DND-41 (cell line): ENCODE measurements around the gene FEN1.

ENCODE experiments used
- ATAC-seq: fragments of 200-7000 bp; cut with Tn5 transposase; 3 replicates; pipeline ENCODE4 v1.9.1; 2021; ENCODE audit warnings: low read depth; ENCODE audit not compliant: insufficient read depth
- DNase-seq: peaks from one replicate; pipeline ENCODE4 v3.0.0-alpha.2; 2020
- H2AFZ ChIP-seq: 2 replicates; pipeline ENCODE4 v1.6.0; 2012; ENCODE audit warnings: low read depth, low read length
- H3K27ac ChIP-seq: 2 replicates; pipeline ENCODE4 v1.5.1; 2012; ENCODE audit warnings: low read length, inconsistent platforms
- H3K27me3 ChIP-seq: fragments of 200-600 bp; sonication (generic); 2 replicates; pipeline ENCODE4 v1.6.0; 2012; ENCODE audit warnings: low read length, mild to moderate bottlenecking, inconsistent platforms; ENCODE audit not compliant: insufficient read depth, poor library complexity
- H3K36me3 ChIP-seq: 2 replicates; pipeline ENCODE4 v1.5.1; 2012; ENCODE audit warnings: low read length, inconsistent platforms; ENCODE audit not compliant: insufficient read depth
- H3K4me1 ChIP-seq: 2 replicates; pipeline ENCODE4 v1.5.1; 2012; ENCODE audit warnings: mild to moderate bottlenecking, low read length; ENCODE audit not compliant: insufficient read depth
- H3K4me2 ChIP-seq: 2 replicates; pipeline ENCODE4 v1.6.0; 2012; ENCODE audit warnings: mild to moderate bottlenecking, moderate library complexity, low read length, inconsistent platforms; ENCODE audit not compliant: insufficient read depth
- H3K4me3 ChIP-seq, 2 experiments: fragments of 200-600 bp in 1 of 2; shearing (Covaris generic) in 1 of 2; 2 replicates each; pipeline ENCODE4 v1.5.1; 2012 to 2016; ENCODE audit warnings: inconsistent platforms in 2 of 2, low read length in 2 of 2, mild to moderate bottlenecking in 2 of 2, low read depth in 1 of 2, moderate library complexity in 1 of 2
- H3K79me2 ChIP-seq: 2 replicates; pipeline ENCODE4 v1.6.0; 2012; ENCODE audit warnings: low read length, inconsistent platforms; ENCODE audit not compliant: insufficient read depth
- H3K9ac ChIP-seq: 2 replicates; pipeline ENCODE4 v1.6.0; 2012; ENCODE audit warnings: low read depth, mild to moderate bottlenecking, inconsistent platforms, low read length, moderate library complexity
- H3K9me3 ChIP-seq: 2 replicates; pipeline ENCODE4 v1.5.1; 2012; ENCODE audit warnings: low read length, moderate library complexity, mild to moderate bottlenecking, inconsistent platforms; ENCODE audit not compliant: insufficient read depth, severe bottlenecking
- H4K20me1 ChIP-seq: 2 replicates; pipeline ENCODE4 v1.6.0; 2012; ENCODE audit warnings: low read length; ENCODE audit not compliant: insufficient read depth
- EZH2 ChIP-seq: IDR thresholded peaks from 3 replicates; pipeline ENCODE4 v1.6.1; 2012; ENCODE audit warnings: borderline replicate concordance, low read depth, mild to moderate bottlenecking, moderate library complexity, low read length, inconsistent platforms; ENCODE audit not compliant: severe bottlenecking
- TF ChIP-seq, protein P1 (sequence below): IDR thresholded peaks from 2 replicates; pipeline ENCODE4 v1.5.1; 2012; ENCODE audit warnings: borderline replicate concordance, low read length, moderate library complexity, mild to moderate bottlenecking; ENCODE audit not compliant: poor library complexity, severe bottlenecking; ENCODE audit errors: extremely low read depth

FEN1 gene

DNA sequence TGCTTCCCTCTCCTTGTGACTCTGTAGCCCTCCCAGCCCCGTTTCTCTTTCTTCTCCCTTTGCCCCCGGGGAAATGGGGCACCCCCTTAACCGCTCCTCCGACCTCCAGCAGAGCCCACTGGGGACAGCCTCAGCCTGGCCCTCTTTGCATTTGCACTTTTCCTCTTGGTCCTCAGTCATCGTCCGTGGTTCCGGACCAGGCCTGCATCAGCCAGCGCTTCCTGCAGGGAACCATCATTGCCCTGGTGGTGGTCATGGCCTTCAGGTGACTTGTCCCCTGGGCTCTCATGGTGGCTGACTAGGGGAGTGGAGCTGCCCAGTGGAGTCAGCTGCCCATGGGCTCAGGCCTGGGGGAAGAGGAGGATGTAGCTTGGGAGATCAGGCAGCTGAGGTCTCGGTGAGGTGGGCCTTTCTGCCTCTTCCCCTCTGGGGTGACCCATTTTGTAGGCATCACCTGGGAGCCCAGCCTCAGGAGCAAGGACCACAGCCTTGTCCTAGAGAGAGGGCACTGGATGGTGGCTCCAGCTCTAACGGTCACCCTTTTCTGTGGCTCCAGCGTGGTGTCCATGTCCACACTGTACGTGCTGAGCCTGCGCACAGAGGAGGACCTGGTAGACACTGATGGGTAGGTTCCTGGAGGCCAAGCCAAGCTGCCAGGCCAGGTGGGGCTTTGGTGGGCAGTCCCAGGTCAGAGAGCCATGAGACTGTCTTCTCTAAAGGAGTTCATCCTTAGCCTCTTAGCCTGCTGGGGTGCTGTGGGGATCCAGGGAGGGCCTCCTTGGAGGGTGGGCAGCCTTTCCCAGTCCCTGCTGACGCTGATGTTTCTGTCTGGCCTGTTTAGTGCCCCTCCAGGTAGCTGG is 12.8 kb upstream of the FEN1 start:
- no peaks in the 10 kb centered on the region for H3K4me1 ChIP-seq
- ATAC-seq (no peak), DNase-seq (no peak)
- H4K20me1 ChIP-seq, result peaks cover 28% of the 10 kb centered on the region; the same call in 1 of the 2 replicates
- no peak overlapping the region for H3K9ac ChIP-seq
- peaks cover 8% of the 10 kb centered on the region; the same call in 1 of the 2 replicates for H3K36me3 ChIP-seq
- no peaks in the 10 kb centered on the region for H3K9me3 ChIP-seq
- no peak overlapping the region for H2AFZ ChIP-seq
- no peak overlapping the region for H3K27ac ChIP-seq
- no peak for TF ChIP-seq EZH2
- TF ChIP-seq, protein P1, sequence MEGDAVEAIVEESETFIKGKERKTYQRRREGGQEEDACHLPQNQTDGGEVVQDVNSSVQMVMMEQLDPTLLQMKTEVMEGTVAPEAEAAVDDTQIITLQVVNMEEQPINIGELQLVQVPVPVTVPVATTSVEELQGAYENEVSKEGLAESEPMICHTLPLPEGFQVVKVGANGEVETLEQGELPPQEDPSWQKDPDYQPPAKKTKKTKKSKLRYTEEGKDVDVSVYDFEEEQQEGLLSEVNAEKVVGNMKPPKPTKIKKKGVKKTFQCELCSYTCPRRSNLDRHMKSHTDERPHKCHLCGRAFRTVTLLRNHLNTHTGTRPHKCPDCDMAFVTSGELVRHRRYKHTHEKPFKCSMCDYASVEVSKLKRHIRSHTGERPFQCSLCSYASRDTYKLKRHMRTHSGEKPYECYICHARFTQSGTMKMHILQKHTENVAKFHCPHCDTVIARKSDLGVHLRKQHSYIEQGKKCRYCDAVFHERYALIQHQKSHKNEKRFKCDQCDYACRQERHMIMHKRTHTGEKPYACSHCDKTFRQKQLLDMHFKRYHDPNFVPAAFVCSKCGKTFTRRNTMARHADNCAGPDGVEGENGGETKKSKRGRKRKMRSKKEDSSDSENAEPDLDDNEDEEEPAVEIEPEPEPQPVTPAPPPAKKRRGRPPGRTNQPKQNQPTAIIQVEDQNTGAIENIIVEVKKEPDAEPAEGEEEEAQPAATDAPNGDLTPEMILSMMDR, result no peak
- H3K4me3 ChIP-seq, result no peak overlapping the region
- no peaks in the 10 kb centered on the region for H3K27me3 ChIP-seq
- H3K4me2 ChIP-seq, result no peak overlapping the region
- no peaks in the 10 kb centered on the region for H3K79me2 ChIP-seq

DNA sequence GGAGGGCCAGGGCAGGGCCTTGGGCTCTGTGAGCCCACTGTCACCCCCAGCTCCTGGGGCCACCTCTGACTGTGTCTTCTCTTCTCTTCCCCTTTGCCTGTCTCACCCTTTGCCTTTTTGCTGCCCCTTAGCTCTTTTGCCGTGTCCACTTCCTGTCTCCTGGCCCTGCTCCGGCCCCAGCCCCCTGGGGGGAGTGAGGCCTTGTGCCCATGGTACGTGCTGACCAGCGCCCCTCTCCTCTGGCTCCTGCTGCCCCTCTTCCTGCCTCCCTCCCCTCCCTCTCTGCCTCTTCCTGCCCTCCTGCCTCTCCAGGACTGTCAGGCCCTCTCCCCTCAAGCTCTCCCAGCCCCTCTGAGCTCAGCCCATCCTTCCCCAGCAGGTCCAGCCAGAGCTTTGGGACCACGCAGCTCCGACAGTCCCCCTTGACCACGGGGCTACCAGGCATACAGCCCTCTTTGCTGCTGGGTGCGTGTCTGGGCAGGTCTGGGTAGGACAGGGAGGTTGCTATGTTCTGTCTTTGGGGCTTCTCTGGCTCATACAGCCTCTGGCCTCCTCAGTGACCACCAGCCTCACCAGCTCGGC is 12.0 kb upstream of the FEN1 start:
- no peaks in the 10 kb centered on the region for H3K79me2 ChIP-seq
- no peaks in the 10 kb centered on the region for H3K4me1 ChIP-seq
- H3K27me3 ChIP-seq, result no peaks in the 10 kb centered on the region
- H3K4me2 ChIP-seq, result no peak overlapping the region
- no peak for ATAC-seq
- H3K9me3 ChIP-seq, result no peaks in the 10 kb centered on the region
- TF ChIP-seq, protein P1, result no peak
- TF ChIP-seq EZH2, result no peak
- peaks cover 16% of the 10 kb centered on the region for H3K36me3 ChIP-seq
- peaks cover 28% of the 10 kb centered on the region; the same call in 1 of the 2 replicates for H4K20me1 ChIP-seq
- DNase-seq, result no peak
- H3K9ac ChIP-seq, result no peak overlapping the region
- H3K4me3 ChIP-seq, result no peak overlapping the region
- H3K27ac ChIP-seq, result no peak overlapping the region
- no peak overlapping the region for H2AFZ ChIP-seq

DNA sequence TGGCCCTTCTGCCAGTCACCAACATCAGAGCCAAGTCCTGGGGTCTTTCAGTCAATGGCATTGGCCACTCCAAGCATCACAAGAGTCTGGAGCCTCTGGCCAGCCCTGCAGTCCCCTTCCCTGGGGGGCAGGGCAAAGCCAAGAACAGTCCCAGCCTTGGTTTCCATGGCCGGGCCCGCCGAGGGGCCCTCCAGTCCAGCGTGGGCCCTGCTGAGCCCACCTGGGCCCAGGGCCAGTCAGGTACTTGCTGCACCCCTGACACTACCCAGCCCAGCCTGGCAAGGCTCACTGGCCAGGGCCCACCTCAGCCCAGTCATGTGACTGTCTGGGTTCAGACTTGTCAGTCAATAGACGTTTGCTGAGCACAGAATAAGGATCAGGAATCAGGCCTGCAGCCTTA is 11.1 kb upstream of the FEN1 start:
- Histone ChIP-seq H3K4me1 (no peaks in the 10 kb centered on the region), H3K79me2 (no peaks in the 10 kb centered on the region), H2AFZ (no peak overlapping the region), H3K4me2 (no peak overlapping the region), H3K9ac (no peak overlapping the region), H3K4me3 (no peak overlapping the region), H3K9me3 (no peaks in the 10 kb centered on the region), H3K36me3 (peaks cover 25% of the 10 kb centered on the region), H4K20me1 (peaks cover 28% of the 10 kb centered on the region; the same call in 1 of the 2 replicates), H3K27me3 (no peaks in the 10 kb centered on the region), H3K27ac (no peak overlapping the region)
- DNase-seq, result no peak
- no peak for TF ChIP-seq EZH2
- TF ChIP-seq, protein P1, result no peak
- no peak for ATAC-seq
